ENCODE data around the gene SSR3.

DNA sequence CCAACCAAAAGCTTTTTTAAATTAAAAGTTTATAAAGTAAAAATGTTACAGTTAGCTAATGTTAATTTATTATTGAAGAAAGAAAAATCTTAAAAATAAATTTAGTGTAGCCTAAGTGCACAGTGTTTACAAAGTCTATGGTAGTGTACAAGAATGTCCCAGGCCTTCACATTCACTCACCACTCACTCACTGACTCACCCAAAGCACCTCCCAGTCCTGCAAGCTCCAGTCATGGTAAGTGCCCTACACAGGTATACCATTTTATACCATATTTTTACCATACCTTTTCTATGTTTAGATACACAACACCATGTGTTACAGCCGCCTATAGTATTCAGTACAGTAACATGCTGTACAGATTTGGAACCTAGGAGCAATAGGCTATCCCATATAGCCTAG, 29.1 kb downstream of the SSR3 start:
- TF ChIP-seq, protein P1, sequence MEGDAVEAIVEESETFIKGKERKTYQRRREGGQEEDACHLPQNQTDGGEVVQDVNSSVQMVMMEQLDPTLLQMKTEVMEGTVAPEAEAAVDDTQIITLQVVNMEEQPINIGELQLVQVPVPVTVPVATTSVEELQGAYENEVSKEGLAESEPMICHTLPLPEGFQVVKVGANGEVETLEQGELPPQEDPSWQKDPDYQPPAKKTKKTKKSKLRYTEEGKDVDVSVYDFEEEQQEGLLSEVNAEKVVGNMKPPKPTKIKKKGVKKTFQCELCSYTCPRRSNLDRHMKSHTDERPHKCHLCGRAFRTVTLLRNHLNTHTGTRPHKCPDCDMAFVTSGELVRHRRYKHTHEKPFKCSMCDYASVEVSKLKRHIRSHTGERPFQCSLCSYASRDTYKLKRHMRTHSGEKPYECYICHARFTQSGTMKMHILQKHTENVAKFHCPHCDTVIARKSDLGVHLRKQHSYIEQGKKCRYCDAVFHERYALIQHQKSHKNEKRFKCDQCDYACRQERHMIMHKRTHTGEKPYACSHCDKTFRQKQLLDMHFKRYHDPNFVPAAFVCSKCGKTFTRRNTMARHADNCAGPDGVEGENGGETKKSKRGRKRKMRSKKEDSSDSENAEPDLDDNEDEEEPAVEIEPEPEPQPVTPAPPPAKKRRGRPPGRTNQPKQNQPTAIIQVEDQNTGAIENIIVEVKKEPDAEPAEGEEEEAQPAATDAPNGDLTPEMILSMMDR (IDR thresholded peaks at IDR 0.05), result no peak
- no peak for TF ChIP-seq POLR2A (IDR thresholded peaks at IDR 0.05)

All from lower leg skin (tissue), 3 donors.